K562 (cell line): ENCODE data around the gene MGST3.

Source experiments
- EP300 ChIP-seq: IDR thresholded peaks from 2 replicates; pipeline ENCODE4 v1.6.1; 2012; ENCODE audit warnings: low read length, improper control_type of control experiment
- EZH2 ChIP-seq: IDR thresholded peaks from 2 replicates; pipeline ENCODE4 v1.6.1; 2012; ENCODE audit warnings: low read depth, mild to moderate bottlenecking, inconsistent platforms, low read length, borderline replicate concordance
- MAX ChIP-seq: sonication (generic); formaldehyde crosslinking; IDR thresholded peaks from 2 replicates; pipeline ENCODE4 v1.9.0; 2022; ENCODE audit warnings: mild to moderate bottlenecking, missing genetic modification reagents
- NFE2L1 ChIP-seq: fragments of 450-650 bp; IDR thresholded peaks from 2 replicates; pipeline ENCODE4 v1.6.1; 2016; ENCODE audit warnings: missing genetic modification characterization, low read depth, mild to moderate bottlenecking, missing compliant biosample characterization, moderate library complexity, borderline replicate concordance
- SREBF1 ChIP-seq: fragments of 150-350 bp; IDR thresholded peaks from 2 replicates; pipeline ENCODE4 v1.6.1; 2014; ENCODE audit warnings: antibody characterized with exemption, low read depth, low read length, borderline replicate concordance
- STAT5B ChIP-seq: fragments of 250-450 bp; sonication (Bioruptor Pico); IDR thresholded peaks from 2 replicates; pipeline ENCODE4 v1.8.0; 2021; ENCODE audit warnings: mild to moderate bottlenecking, inconsistent platforms
- ZNF444 ChIP-seq: fragments of 250-450 bp; sonication (Bioruptor Pico); IDR thresholded peaks from 2 replicates; pipeline ENCODE4 v1.4.0; 2020; ENCODE audit warnings: mild to moderate bottlenecking, moderate library complexity

- no peak for TF ChIP-seq MAX (CRISPR knock-in tag)
- no peak for TF ChIP-seq EP300
- TF ChIP-seq SREBF1 = no peak
- no peak for TF ChIP-seq ZNF444
- TF ChIP-seq EZH2 = no peak
- TF ChIP-seq STAT5B (CRISPR knock-in tag) = no peak
- no peak for TF ChIP-seq NFE2L1
These were observed 996 bp upstream of the MGST3 start for GRCh38 chr1:165629848-165630628.
